NCI-H2107 treated with DMSO at 0.1 percent for 48 hours (cell line): ENCODE data around the gene ADD1.

ENCODE experiments used
- DNase-seq: peaks from one replicate; lab custom pipeline; 2025; ENCODE audit not compliant: unreplicated experiment; lab: John Stamatoyannopoulos, UW

ADD1 gene

DNA sequence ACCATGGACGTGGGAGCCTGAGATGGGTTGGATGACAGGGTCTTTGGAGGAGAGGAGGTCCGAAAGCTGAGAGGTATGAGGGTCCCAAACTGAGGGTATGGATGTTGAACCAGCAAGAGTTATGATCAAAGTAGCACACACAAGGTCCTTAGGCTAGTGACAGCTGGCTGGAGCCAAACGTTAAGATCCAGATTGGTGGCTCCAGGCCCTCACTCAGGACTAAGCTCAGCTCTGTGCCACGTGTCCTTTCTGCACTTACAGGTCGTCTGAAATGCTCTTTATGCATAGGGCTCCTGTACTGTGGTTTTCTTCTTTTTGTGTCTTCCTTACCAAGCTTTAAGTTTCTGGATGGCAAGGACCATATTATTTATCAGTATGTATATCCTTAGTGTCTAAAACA lies 35.4 kb downstream of the ADD1 start:
- no peak for DNase-seq

DNA sequence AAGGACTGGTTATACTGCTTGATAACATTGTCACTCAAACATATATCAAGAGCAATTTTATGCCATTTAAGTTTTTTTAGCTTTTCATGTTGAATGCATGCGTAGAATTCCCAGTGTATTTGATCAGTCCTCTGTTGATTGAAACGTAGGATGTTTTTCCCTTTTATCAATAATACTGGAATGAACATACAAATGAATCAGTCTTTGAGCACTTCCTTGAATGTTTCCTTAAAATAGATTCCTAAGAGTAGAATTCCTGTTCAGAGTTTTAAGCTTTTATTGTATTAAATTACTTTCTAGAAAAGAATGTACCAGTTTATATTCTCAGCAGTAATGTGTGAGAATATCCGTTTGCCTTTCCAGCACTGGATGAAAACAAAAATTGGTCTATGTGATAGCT lies 37.8 kb downstream of the ADD1 start:
- DNase-seq: no peak

DNA sequence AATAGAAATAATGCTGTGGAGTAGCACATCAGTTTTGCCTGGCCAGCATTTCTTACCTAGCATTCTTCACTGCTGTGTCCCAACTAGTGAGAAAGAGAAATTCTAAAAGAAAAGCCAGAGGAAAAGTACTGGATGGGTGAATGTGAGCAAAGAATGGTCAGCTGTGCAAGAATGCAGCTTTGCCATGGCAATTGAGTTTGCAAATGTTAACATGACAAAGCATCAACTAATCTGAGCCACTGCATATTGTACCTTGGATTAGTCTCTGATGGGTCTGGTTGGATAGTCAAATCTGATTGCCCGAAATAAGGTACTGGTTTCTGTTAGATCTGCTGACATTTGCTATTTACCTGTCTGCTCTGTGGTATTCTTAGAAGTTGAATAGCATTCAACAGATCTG lies 38.7 kb downstream of the ADD1 start:
- no peak for DNase-seq

DNA sequence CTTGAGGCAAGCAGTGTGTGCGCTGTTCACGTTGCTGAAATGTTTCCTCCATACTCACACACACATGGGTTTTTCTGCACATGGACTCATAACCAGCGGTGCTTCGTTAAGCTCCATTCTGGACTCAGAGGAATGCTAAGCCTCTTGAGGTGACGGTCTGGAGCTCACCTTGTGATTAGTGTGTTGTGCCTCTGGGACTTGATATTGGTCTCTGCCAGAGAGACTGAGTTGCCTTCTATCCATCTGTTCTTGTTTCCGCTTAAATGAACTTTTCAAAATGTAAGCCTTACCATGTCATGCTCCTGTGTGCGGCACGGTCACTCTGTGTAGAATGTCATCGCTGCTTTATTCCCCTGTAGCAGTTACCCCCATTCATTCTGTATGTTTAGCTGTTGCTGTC lies 42.5 kb downstream of the ADD1 start:
- DNase-seq: no peak

DNA sequence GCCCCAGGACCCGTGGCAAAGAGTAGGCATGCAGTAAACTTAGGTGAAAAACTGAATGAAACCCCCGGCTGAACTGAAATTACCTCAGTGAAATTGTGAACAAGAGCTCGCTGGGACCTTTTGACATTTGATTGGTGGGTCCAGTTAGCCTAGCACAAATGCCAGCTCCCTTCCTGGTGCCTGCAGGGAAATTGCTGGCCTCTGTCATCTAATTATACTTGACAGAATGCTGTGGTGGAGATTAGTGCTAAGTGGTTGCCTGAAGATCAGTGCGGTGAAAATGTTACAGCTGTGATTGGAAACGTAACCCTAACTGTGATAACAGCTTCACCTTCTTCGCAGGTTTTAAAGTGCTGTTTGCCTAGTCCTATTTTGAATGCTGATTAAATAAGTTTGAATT lies 43.0 kb downstream of the ADD1 start:
- peak; percentile 7 for DNase-seq

DNA sequence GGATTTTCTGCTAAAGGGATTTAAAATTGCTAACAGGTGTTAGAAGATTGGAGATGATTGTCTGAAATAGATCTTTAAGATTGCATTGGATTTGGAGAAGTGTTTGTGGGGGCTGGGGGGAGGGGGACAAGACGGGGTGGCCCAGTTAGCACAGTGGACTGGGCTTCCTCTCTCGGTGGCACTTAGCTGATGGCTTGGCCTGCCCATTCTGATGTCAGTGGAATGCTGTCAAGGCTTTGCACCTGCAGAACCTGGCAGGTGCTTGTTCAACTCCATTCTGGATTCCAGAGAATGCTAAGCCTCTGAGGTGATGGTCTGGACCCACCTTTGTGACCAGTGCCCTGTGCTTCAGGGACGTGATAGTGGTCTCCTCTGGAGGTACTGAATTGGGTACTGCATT lies 43.7 kb downstream of the ADD1 start:
- no peak for DNase-seq

DNA sequence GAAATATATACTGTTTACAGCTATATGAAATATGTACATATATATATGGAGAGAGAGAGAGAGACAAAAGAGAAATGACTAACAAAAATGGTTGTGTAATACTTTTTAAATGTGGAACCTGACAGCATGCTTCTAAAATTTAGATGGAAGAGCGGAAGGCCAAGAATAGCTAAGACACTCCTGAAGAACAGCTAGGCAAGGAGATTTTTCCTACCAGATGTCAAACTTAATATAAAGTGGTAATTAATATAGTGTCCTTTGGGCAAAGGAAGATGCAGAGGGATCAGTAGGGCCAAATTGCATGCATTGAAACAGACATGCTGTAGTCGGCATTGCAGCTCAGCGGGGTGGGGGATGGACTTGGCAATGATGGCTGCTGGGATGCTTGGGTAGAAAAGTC lies 45.2 kb downstream of the ADD1 start:
- no peak for DNase-seq

DNA sequence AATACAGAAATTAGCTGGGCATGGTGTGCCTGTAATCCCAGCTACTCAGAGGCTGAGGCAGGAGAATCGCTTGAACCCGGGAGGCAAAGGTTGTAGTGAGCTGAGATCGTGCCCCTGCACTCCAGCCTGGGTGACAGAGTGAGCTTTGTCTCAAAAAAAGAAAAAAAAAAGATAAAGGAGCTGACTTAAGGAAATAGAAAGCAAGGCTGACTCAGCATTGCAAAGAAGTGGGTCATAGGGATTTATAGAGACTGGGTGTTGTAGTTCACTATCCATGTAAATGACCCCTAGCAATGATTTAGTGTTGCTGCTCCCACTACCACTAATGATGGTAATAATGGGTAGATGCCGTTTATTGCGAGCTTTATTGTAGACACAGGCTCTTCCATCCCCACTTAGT lies 47.6 kb downstream of the ADD1 start:
- no peak for DNase-seq

DNA sequence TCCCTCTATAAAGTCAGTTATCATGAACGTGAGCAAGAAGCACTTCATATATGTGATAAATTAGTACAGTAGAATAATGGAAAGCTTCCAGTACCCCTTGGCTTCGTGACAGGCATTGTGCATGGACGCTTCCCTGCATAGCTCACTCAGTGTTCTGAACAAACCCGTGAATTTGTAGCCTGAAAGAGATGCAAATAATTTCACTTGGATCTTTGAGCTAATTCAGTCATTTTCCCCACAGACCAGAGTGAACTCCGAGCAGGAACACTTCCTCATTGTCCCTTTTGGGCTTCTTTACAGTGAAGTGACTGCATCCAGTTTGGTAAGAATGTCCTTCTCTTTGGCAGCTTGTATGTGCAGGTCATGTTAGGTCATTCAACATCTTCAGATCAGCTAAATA lies 50.1 kb downstream of the ADD1 start:
- no peak for DNase-seq

DNA sequence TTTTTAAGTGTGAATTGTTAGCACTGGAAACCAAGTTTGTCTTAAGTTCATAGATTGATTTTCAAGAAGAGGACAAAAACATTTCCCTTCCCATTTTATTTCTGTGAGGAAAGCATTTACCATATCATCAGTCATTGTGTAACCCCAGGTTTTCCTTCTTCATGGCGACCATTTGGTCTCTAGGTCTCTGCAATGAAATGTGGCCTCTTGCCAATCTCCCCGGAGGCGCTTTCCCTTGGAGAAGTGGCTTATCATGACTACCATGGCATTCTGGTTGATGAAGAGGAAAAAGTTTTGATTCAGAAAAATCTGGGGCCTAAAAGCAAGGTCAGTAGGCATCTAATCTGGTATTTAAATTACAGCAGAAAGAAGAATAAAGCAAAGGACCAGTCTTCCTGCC lies 54.4 kb downstream of the ADD1 start:
- DNase-seq: no peak

DNA sequence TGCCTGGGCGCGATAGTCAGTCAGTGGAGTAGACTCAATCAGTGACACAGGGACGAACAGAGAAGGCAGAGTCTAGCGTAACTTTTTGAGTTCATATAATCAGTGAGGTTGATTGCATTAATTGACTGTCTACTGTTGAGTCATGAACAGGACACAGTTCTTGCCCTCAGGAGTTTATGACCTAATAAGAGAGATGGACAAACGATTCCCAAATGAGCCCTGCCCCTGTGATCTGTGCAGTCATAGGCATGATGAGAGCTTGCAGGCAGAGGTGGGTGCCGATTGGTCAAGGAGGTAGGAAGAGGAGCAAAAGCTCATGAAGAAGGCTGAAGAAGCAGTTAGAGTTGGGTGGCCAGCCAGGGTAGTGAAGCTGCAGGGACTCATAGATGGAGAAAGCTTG lies 57.1 kb downstream of the ADD1 start:
- DNase-seq: no peak

DNA sequence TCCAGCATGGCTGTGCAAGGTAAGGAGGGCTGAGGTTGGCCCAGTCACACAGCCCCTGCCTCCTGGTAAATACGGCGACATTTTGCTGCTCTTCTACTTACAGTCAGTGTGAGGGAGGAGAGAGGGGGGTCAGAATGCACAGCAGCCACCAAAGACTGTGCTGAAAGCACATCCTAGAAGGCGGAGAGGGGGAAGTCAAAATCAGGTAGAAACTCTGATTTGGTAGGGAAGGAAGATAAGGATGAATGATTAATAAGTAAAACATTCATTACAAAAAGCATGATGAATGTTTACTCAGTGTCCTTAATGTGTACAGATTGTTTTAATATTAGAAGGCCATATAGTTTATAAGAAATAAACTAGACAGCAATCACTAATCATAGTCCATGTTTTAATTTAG lies 57.5 kb downstream of the ADD1 start:
- DNase-seq: no peak

DNA sequence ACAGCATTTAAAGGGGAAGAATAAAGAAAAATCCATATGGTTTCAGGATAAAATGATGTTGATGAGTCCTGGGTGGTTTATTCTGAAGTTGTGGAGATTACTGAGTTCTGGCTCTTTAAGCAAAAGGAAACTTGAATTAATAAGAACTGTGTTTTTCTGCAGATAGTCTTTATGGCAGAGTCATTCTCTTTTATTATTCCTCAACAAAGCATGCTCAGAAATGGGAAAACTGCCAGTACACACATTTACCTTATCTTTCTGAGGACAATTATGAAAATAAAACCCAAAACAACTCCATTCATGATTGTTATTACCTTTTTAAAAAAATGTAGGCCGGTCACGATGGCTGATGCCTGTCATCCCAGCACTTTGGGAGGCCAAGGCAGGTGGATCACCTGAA lies 58.5 kb downstream of the ADD1 start:
- no peak for DNase-seq

DNA sequence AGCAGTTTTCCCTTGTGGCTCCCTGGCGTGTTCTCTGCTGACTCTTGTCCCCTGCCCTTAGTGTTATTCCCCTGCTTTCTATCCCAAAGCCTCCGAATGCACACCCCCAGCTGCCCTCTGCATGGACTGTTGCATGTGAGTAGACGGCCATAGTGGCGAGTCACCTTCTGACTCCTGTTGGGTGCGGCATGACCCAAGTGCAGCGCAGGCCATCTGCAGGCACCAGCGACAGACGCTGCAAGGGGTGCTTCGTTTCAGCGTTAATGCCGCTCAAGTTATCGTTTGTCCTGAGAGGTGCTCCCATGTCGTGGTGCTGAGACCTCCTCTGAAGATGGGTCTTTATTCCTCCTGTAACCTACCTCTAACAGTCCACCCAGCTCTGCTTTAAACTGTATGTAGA lies 61.9 kb downstream of the ADD1 start:
- no peak for DNase-seq

DNA sequence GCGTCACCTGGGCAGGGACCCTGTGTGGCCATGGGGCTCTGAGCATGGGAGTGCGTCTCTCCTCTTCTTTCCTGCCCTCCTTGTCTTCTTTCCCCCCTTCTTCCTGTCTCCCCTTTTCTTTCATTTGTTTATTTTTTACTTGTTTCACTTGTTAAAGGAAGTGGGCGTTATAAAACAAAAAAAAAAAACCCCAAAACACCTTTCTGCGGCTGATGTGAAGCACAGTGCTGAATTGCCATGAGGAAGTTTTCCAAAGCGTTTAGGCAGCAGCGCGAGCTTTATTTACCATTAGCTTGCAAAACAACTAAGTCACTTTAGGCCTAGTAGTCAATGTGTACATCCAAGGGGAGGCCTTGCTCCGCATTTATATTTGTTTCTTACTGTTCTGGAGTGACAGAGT lies 62.6 kb downstream of the ADD1 start:
- no peak for DNase-seq

DNA sequence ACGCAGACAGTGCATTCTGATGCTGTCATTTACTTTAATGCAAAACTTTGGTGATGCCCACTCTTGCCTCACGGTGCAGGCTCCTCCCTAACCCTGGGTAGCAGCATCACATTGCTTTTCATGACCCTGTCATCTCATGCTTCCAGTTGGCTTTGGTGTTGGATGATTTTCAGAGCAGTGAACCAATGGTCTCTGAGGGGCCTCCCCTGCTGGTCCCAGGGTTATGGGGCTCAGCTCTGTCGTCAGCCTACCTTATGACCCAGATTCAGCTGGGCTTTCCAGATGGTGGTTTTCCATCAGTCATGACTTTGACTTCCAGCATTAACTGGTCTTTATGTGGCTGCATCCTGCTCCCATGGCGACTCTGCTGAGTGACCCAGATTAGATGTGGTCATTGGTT lies 63.6 kb downstream of the ADD1 start:
- no peak for DNase-seq

DNA sequence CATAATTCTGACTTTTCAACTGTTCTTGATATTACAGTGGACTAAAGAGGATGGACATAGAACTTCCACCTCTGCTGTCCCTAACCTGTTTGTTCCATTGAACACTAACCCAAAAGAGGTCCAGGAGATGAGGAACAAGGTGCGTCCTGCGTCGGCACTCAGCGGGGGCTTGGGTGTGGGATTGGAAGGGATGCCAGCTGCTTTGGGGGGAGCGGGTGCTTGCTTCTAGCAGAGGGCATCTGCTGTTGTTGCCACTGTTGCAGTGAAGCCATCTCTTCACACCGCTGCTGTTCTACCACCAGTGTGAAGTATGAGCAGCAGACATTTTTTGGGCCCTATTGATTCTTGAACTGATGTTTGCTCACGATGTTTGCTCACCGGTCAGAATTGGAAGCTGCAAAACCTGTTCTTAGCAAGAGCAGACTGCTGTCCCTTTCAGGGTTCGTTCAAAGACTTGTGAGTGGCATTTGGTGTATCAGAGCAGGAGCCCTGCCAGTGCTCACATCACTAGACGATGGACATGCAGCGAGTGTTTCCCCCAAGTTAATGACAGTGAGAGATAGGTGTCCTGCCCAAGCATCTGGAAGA lies 64.2 kb downstream of the ADD1 start:
- no peak for DNase-seq

DNA sequence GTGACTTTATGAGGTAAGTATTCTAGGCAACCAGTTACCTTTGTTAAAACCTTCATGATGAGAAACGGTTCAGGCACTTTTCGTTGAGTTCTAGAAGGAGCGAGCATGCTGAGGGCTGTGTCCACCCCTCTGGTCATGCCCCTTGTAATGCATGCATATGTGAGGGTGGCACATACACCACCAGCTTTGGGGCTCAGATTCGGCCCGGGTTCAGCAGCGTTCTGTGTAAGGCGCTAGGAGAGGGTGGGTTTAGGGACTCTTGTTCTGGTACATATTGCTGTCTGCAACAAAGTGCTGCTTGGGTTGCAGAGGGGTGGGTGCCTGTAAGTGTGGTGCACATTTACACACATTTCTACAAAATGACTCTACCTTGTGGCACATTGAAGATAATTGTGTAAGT lies 65.0 kb downstream of the ADD1 start:
- DNase-seq: no peak

DNA sequence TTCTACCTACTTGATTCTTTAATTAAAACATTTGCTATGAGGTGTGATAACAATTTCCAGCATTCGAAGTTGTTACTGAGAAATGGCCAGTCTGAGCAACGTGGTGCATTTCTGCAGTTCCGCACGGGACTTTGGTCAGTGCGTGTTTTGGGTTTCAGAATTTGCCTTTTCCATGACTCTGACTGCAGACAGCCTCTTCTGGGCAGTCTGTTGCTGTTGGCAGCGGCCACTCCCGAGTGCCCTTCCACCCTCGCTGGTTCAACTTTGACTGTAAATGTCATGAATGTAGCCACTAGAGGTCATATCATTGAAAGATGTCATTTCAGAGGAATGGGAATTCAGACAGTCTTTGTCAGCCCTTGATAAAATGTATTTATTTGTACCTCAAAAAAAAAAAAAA lies 65.9 kb downstream of the ADD1 start:
- DNase-seq: no peak

DNA sequence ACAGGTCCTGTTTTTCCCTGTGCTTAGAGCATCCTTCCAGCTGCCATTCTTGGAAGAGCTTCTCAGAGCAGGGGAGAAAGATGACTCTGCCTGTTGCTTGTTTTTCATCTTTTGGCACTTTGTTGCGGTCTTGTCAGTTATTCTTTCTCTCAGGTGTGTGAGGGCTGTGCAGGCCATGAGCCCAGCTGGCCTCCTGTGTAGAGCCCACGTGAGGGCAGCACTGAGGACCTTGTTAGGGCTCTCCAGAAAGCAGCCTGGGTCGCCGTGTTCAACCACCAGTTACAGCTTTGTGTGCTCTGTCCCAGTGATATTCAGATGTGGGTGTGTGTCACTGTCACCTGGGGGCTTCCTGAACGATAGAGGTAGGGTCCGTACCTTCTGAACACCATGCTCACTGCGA lies 66.8 kb downstream of the ADD1 start:
- no peak for DNase-seq

DNA sequence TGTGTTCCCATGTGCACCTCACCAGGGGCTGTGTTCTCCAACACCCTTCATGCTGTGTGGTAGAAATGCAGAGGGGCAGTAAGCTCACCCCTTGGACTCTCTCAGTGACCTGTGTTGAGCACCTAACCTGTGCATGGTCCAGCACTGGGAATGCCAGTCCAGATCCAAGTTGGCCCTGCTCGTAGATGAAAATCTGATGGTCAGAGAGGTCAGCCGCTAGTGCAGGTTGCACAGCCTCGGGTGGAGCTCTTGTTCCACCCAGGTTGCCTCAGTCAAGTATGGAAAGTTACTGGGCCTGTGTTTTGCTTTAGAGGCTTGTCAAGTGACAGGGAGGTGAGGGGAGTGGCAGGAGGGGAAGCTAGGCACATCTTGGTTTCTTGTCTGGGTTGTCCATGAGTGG lies 68.2 kb downstream of the ADD1 start:
- DNase-seq: no peak

DNA sequence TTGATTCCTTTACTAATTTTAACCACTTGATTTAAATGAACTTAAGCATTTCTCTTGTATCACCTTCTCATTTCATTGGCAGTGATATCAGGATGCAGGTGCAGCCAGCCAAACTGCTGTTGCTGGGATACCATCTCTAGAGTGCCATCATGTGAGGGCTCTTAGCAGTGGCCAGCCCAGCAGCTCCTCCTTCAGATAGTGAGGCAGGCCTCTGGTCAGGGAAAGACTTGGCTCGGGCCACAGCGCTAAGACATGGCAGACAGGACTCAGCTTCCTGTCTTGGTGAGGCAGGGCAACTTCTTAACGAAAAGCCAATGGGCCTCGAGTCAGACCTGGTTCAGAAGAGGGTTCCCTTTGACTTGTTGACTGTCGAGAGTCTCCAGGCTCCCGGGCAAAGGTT lies 69.5 kb downstream of the ADD1 start:
- DNase-seq: peak; percentile 39

DNA sequence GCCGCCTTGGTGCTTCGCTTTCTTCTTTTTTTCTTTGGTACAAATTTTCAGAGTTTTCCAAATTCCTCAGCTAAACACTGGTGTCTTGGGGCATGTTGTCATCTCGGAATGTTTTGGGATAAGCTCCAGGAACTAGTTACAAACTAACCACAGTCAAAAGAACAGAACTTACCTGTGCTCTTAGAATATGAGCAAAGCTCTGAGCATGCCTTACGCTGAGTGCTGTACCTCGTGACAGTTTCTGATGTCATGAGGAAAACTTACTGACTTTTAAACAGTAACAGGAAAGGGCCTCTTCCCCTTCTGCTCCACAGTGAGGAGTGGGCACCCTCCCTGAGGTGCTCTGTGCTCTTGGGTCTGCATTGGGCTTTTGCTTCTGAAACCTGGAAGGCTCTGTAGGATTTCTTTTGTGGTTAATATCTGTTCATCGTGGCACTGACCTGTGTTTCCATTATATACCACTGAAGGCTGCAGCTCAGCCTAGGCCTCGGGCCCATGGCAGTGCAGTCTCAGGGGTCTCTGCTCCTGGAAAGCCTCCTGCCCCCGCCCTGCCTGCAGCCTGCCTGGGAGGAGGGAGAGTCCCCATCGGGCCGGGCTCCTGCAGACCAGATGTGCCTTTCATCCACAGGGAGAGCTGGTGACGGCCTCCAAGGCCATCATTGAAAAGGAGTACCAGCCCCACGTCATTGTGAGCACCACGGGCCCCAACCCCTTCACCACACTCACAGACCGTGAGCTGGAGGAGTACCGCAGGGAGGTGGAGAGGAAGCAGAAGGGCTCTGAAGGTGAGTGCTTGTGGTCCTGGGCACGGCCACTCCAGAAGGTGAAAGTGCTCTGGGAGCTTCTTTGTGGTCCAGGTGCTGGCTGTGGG lies 70.8 kb downstream of the ADD1 start:
- DNase-seq: no peak
